RKO (cell line): ENCODE data around the gene MMP23B.
"Not testable (repeated sequence)": the region's sequence is repeated elsewhere in the genome, so short reads cannot be mapped to it uniquely, and the experiment has no call there.

Experiments
- DNase-seq: peaks from one replicate; pipeline ENCODE4 v3.0.0-alpha.2; 2016; ENCODE audit warnings: low spot score

MMP23B gene

DNA sequence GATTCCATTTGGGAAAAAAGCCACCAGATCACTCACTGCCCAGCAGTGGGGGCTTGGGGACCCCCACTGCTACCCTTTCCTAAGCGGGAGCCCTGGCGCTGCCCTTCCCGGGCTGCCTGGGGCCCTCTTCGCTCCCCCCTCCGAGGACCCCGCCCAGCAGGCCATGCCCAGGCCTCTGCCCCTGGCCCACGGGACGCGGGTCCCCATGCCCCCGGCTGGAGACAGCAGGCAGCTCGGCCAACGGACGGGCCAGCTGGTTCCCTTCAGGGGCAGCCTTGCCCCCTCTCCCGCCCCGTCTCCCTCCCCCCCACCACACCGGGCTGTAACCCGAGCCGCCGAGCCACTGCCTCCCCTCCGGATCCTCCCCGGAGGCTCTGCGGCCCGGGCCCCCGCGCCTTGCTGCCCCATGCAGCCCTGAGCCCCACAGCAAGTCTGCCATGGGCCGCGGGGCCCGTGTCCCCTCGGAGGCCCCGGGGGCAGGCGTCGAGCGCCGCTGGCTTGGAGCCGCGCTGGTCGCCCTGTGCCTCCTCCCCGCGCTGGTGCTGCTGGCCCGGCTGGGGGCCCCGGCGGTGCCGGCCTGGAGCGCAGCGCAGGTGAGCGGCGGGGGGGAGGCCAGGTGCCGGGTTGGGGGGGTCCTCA lies at the start of gene MMP23B:
Gene MMP23B, plus strand, starts transcription at position 392 of the 639 bp plus-strand sequence. Its CDS starts 46 bp downstream, at position 438.
- DNase-seq, result no peak

DNA sequence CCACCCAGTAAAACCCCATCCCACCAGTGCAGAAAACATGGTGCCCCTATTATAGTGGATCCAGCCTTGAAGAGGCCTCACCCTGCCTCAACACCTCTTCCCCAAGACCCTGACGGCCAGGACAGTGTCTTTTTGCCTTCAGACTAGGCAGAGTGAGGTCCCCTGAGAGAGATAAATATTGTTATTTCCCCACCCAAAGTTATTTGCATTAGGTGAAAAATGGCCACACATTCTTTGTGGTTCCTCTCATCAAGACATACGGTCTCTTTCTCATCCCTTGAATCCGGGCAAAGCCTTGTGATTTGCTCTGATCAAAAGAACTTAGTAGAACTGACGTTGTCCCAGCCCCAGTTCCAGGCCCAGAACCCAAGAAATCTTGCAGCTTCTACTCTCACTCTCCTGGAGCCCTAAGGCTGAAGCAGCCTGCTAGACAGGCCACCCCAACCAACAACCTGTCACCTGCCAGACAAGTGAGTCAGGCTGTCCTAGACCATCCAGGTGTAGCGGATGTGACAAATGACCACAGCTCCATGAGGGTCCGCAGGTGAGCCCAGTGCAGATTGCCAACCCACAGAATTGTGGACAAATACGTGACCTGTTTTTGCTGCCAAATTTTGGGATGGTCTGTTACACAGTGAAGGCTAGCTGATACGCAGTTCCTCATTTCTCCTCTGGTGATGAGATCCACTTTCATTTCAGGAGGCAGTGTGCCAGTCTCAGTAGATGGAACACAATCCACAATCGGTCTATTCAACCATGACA lies 49.2 kb upstream of the MMP23B start:
- DNase-seq, result no peak

DNA sequence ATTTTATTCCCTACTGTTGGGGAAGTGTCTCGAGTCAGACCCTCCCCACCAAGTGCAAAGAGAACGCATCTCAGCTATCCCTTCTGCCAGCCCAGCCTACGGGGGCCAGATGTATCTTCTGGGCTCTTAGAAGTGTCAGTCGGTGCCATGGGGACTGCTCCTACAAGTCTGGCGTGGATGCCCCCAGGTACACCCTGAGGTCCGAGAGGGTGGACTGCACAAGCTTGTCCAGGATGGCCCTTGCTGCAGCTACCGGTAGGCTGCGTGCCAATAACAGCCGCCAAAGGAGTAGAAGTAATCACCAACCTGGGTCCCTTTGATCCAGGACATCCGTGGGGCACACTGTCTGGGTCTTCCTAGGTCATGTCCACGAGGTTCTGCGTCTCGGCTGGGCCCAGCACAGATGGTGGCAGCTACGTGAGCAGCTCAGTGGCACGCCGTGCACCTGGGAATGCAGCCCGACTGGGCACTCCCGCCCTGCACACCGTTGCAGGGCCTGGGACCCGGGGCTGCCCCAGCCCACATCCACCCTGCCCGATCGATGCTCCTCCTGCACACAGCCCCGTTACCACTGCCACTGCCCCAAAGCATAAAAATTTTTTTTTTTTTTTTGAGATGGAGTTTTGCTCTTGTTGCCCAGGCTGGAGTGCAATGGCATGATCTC lies 48.5 kb upstream of the MMP23B start:
- DNase-seq, result no peak

GRCh38 chr1:1591452-1591851 lies 40.5 kb upstream of the MMP23B start:
- peak; percentile 75 for DNase-seq

DNA sequence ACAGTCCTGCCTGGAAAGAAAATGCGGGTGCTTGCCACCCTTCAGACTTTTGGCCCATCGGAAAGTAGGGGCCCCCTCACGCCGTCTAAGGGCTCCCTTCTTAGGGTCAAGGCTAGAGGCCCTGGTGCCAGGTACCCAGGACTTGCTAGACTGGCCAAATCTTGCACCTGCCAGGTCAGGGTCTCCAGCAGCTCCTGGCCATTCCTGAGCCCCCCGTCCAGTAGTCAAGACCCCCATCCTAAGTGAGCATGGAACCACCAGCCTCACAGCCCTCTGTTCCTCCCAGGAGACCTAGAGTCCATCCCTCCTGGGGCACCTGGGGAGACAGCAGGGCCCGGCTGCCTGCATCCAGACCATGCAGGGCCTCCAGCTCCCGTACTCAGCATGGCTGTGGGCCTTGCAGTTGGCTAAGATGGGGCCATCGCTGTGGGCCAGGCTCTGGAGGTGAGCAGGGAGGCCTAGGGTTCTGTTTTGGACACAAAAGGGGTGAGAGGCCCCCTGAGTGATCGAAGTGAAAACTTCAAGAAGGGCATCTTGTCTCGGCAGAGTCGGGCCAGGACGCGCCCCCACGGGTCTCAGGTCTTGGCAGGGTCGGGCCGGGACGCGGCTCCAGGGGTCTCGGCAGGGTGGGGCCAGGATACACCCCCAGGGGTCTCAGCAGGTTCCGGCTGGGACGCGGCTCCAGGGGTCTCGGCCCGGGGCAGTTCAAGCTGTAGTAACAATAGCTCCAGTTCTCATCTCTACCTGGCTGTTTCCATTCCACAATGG lies 38.0 kb upstream of the MMP23B start:
- DNase-seq, result no peak

DNA sequence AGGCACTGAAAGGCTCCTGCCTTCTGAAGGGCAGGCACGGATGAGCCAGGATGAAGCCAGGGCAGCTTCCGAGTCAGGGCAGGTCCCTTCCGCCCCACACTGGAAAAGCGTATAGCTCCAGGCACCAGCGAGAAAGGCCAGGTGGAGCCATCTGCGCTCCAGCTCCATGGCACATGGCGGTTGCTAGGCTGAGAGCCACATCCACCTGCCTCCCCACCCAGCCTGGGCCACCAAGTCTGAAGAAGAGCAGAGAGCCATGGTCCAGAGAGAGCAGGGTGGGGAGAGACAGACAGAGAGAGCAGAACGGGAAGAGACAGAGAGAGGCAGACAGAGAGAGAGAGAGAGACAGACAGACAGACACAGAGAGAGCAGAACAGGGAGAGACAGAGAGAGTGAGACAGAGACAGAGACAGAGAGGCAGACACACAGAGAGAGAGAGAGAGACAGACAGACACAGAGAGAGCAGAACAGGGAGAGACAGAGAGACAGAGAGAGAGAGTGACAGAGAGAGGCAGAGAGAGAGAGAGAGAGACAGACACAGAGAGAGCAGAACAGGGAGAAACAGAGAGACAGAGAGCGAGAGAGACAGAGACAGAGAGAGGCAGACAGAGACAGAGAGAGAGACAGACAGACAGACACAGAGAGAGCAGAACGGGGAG lies 37.2 kb upstream of the MMP23B start:
- no peak for DNase-seq

DNA sequence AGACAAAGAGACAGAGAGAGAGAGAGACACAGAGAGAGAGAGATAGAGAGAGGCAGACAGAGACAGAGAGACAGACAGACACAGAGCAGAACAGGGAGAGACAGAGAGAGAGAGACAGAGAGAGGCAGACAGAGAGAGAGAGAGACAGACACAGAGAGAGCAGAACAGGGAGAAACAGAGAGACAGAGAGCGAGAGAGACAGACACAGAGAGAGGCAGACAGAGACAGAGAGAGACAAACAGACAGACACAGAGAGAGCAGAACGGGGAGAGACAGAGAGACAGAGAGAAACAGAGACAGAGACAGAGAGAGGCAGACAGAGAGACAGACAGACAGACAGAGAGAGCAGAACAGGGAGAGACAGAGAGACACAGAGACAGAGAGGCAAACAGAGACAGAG lies 36.6 kb upstream of the MMP23B start:
- not testable (repeated sequence) for DNase-seq

DNA sequence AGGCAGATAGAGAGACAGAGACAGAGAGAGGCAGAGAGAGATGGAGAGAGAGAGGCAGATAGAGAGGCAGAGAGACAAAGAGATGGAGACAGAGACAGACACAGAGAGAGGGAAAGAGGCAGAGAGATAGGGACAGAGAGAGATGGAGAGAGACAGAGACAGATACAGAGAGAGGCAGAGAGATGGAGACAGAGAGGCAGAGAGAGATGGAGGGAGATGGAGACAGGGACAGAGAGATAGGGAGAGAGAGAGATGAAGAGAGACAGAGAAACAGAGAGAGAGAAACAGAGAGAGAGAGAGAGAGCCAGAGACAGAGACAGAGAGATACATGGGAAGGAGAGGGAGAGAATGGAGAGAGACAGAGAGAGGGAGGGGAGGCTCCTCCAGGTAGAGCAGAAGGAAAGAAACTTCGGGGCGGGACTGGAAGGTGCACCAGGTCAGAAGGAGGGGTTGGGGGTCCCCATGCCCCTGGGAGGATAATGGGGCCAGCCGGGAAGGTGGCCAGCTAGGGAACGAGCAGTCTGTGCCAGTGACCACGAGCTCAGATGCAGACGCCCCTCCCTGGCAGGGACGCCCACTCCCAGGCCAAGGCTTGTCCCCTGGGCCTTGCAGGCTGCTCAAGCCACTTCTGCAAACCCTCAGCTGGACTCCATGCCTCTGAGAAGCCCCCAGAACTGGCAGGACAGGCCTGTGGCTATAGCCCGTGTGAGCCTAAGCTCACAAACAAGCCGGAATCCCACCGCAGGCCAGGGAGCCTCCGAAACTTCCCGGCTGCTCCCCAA lies 35.3 kb upstream of the MMP23B start:
- DNase-seq, result no peak

- DNase-seq, result no peak
Measured at GRCh38 chr1:1597275-1597930, 34.6 kb upstream of the MMP23B start.

- no peak for DNase-seq
Measured at GRCh38 chr1:1598051-1598719, 33.8 kb upstream of the MMP23B start.

- DNase-seq, result no peak
Measured at GRCh38 chr1:1598720-1599029, 33.3 kb upstream of the MMP23B start.

DNA sequence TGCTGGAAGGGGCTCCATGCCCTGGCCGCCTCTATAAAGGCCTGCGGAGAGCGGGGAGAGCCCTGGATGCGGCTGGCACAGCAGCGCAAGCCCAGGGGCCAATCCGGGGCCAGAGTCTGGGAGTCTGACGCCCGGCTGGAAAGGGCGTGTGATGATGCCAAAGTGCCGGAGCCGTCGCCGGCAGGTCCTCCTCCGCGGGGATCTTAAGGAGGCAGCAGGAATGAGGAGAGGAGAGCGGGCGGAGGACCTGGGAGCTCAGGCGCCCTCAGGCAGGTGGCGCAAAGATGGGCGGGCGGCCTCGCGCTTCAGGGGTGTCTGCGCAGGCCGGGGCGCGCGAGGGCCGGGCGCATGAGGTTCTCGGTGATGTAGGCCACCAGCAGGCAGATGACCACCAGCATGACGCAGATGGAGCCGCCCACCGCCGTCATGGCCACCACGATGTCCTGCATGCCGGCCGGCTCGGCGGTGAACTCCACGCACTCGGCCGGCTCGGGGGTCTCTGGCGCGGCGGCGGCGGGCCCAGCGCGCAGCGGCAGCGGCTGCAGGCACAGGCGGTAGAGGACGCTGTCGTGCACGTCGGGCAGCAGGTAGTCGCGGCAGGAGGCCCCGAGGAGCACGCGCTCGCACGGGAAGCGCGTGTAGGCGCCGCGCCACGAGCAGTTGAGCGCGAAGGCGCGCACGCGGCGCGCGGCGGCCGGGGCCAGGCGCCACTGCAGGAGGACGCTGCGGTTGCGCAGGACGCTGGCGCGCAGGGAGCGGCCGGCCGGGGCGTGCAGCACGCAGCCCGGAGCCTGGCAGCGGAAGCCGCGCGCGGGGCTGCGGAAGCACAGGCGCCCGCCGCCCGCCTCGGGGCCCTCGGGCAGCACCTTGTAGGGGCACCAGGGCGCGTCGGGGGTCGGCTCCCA lies 32.7 kb upstream of the MMP23B start:
- no peak for DNase-seq

DNA sequence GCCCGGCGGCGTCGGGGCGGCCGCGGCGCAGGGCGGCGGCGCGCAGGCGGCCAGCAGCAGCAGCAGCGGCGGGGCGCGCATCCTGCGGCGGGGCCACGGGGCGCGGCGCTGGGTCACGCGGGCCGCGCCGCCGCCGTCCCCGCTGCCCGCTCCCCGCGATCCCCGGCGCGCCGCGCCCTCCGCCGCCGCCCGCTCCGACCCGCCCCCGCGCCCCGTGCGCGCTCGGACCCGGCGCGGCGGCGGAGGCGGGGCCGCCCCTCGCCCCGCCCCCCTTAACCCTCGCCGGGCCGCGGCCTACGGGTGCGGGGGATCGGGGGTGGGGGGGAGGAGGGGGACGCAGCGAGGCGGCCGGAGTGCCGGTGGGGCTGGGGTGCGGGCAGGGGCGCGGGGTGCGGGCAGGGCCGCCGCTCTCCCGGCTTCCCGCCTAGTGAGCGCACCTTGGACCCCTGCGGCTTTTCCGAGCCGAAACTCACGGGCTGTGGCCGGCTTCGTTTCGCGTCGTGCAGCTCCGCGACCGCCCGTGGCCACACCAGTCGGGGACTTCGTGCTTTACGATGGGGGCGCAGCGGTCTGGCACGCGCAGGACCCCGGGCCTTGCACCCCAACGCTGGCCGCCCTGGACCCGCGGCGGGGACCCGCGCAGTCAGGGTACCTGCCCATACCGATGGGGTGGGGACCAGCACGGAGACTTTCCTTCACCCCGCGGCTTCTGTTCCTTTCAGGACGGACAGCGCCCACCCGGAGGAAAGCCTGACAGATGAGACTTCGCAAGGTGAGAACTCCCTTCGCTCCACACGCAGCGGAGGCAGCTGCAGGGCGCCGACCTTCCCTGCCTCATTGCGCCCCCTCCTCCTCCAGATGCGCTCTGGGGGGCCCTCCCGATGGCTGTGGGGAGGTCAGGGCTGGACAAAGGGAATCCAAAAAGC lies 31.8 kb upstream of the MMP23B start, which contains the start of gene FNDC10:
Gene FNDC10, minus strand, starts transcription at position 201 of the 926 bp plus-strand sequence. Its CDS starts 120 bp downstream, at position 81.
- no peak for DNase-seq

GRCh38 chr1:1600861-1601563 lies 31.0 kb upstream of the MMP23B start:
- no peak for DNase-seq

DNA sequence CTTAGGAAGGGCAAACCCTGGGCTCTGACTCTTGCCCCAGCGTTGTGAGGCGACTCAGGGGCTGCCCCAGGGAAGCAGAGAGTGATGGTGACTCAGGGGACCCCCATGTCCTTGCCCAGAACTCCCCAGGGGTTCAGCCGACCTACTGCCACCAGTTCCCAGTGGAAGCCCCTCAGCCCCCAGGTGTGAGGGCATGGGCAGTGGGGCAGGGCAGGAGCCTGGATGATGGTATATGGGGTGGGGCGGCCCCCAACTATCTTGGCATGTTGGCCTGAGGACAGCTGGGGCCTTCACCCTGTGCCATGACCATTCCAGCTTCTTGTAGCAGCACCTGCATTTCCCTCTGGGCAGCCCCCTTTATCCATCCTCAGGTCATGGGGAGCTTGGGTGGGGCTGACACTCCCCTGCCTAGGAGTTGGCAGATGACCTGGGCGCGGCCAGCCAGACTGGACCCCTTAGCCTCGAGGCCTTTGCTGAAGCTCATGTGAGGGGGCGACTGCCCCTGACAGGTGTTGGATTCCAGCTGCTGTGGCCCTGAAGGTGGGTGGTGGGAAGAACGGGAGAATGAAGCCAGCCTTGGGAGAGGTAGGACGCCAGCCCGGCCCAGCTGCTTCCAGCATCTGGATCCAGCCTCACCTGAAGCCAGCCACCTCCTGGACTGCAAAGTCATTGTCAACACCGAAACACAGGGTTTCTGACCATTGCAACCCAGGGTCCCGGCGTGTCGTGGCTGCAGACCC lies 30.2 kb upstream of the MMP23B start:
- no peak for DNase-seq

DNA sequence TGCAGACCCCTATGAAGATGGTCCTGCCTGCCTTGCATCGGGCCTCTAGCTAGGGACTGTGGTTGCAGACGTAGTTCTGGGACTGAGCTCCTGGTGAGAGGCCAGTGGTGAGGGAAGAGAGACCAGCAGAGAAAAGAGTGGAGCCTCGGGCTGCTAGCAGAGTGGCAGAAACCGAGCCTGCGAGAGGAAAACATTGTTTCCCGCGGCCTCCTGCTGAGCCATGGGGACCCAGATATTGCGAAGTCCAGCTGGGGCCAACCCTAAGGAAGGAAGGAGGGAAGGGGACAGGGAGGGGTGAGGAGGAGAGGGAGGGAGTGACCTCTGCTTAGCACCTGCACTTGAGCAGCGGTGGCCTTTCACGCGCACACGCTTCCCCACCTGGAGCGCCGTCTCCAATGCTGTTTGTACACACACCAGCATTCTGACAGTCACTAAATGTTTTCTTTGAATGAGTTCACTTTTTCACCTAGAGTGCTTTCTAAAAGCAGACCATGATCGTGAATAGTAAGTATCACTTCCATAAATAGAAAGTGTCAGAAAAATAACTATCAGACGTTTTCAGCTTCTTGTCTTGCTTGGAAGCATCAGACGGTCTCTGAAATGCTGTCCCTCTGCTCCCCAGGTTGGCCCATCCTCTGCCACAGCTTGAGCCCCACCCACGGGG lies 29.5 kb upstream of the MMP23B start:
- DNase-seq, result no peak
